Body of pancreas (tissue), 4 donors: Measurements from ENCODE around the gene ASB8.

Experiments
- POLR2A ChIP-seq, 3 donors: fragments of 450-650 bp; IDR thresholded peaks; one replicate each; pipeline ENCODE4 v1.6.1; 2016; ENCODE audit warnings: antibody characterized with exemption in 3 of 3, mild to moderate bottlenecking in 2 of 3
- TF ChIP-seq, protein P1 (sequence below), 7 experiments: fragments of 450-650 bp in 4 of 7; fragments of 200-600 bp in 3 of 7; sonication (generic) in 3 of 7; IDR thresholded peaks; one replicate each; pipeline ENCODE4 v1.5.1; 2016 to 2019; ENCODE audit warnings: antibody characterized with exemption in 7 of 7

DNA sequence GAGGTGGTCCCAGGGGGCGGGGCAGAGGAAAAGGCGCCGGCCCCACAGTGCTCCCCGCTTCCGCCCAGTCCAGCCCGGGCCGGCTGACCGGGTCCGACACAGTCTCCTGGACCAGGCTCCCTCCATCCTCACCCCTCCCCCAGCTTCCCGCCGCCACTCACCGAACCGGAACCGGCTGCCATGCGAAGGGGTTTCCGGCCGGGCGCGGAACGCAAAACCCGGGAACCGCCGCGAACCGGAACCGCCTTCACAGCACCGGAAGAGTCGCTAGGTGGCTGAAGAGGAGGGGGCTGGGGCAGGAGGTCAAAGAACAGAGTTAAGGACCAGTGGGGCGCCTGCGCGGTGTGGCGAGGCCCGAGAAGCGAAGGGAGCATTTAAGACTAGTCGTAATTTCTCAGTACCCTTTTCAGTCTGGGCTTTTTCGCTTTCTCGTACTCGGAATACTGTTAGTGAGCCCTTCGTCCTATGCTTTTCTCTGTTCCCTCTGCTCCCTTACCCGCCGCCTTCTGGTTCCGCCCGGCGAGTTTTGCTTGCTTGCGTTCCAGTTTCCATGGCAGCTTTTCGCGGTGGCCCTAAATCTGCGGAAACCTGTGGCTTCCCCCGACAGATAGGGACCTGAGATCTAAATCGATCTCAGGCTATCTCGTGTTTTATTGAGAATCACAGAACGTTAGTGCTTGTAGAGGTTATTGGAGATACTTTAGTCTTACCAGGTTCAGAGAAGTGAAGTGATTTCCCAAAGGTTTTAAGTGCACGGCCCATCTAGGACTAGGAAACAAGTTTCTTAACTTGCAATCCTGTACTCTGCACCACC is 51.2 kb downstream of the ASB8 start, which contains the start of gene SENP1:
- TF ChIP-seq, protein P1, sequence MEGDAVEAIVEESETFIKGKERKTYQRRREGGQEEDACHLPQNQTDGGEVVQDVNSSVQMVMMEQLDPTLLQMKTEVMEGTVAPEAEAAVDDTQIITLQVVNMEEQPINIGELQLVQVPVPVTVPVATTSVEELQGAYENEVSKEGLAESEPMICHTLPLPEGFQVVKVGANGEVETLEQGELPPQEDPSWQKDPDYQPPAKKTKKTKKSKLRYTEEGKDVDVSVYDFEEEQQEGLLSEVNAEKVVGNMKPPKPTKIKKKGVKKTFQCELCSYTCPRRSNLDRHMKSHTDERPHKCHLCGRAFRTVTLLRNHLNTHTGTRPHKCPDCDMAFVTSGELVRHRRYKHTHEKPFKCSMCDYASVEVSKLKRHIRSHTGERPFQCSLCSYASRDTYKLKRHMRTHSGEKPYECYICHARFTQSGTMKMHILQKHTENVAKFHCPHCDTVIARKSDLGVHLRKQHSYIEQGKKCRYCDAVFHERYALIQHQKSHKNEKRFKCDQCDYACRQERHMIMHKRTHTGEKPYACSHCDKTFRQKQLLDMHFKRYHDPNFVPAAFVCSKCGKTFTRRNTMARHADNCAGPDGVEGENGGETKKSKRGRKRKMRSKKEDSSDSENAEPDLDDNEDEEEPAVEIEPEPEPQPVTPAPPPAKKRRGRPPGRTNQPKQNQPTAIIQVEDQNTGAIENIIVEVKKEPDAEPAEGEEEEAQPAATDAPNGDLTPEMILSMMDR (IDR thresholded peaks at IDR 0.05): peak in 5 of 7 experiments; percentile 27 to 66 (median 42)
- peak in 2 of 3 donors; percentile 45 to 61 for TF ChIP-seq POLR2A (IDR thresholded peaks at IDR 0.05)
